HG03066 (cell line): Measurements from ENCODE around the gene GPC4.
"Not testable (repeated sequence)": the region's sequence is repeated elsewhere in the genome, so short reads cannot be mapped to it uniquely, and the experiment has no call there.

Source experiments
- ATAC-seq: cut with Tn5 transposase; IDR thresholded peaks from one replicate; pipeline ENCODE4 v1.9.1; 2021; ENCODE audit warnings: low read depth; ENCODE audit not compliant: unreplicated experiment

GPC4 gene

GRCh38 chrX:133370696-133371275 lies 44.5 kb downstream of the GPC4 start:
- ATAC-seq, result no peak

DNA sequence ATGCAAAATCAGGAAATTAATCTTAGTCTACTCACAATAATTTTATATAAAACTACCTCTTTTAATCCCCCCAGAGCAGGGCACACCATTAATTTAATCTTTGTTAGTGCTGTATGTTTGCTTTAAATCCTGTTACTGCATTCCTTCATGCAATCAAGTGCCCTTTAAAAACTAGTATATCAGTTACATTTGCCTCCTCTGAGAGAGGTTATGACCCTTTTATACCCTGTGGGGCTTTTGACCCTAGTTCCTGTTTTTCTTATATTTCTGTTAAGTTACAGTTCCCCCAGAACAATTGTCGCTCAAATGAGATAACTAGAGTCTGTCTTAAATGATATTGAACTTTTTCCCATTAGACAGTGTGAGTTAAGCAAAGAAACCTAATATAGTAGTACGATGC lies 46.2 kb downstream of the GPC4 start:
- no peak for ATAC-seq

- no peak for ATAC-seq
Observed at GRCh38 chrX:133366735-133367134, 48.6 kb downstream of the GPC4 start.

DNA sequence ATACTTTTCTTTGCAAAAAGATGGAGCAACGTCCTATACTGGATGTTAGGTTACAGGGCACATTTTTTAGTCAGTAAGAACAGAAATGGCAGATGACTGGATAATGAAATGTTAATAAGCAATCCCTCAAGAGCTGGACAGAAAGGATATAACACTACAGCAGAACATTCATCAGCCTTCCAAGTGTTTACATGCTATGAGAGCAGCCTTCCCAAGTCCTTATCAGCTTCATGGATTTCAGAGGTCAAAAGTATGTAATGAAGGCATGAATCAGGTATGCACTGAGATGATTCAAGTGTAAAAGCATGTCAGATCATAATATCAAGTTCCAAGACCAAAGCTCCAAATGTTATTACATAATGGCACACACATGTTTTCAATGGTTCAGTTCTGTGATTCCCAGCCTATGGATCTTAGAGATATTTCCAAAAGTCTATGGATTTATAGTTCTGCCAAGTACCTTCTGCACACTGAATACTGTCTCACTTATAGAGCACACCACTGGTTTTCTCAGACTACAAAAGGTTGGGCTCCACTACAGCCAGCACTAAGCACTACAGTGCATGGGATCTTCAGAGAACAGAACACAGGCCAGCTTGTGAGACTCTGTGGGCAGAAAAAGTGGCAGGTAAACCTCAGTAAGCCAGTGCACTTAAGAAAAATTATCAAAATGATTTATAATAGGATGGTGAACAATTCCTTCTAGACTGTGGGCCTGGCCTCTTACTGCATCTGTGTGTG lies 49.2 kb downstream of the GPC4 start:
- no peak for ATAC-seq

- no peak for ATAC-seq
Observed at GRCh38 chrX:133364865-133365264, 50.4 kb downstream of the GPC4 start.

- ATAC-seq, result no peak
Observed at GRCh38 chrX:133364196-133364595, 51.1 kb downstream of the GPC4 start.

DNA sequence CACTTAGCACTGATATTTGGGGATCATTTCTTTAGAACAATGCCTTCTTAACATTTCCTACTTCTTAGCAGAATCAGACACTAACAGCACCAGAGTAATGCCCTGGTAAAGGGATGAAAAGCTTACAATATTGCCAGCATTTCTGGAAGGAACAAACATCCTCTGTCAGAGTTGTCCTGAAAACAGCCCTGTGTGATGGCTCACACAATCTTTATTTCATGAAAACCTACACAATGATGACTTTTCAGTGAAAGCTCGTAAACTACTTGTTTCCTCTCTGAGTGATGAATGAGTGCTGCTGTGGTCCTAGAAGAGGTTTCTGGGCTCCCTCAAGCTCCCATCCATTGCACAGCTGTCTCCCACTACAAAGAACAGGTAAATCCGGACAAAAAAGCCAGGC lies 52.8 kb downstream of the GPC4 start:
- no peak for ATAC-seq

DNA sequence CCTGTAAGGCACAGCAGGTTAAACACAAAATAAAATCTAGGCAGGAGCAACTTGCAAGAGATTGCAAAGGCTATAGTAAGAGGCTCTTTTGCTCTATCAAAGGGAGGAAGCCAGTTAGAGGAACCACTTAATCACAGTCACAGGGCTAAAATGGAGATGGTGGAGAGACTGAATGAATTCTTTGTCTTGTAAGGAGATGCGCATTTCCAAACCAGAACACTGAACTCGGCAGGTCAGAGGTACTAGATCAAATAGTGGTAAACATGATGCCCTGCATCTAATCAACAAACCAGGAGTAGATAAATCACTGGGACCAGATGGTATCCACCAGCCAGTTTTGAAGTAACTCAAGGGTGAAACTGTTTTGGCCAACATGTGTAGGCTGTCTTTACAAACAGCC lies 55.8 kb downstream of the GPC4 start:
- no peak for ATAC-seq

- no peak for ATAC-seq
Observed at GRCh38 chrX:133353233-133353632, 62.1 kb downstream of the GPC4 start.

- ATAC-seq, result no peak
Observed at GRCh38 chrX:133350751-133351150, 64.5 kb downstream of the GPC4 start.

- no peak for ATAC-seq
Observed at GRCh38 chrX:133346026-133346425, 69.3 kb downstream of the GPC4 start.

DNA sequence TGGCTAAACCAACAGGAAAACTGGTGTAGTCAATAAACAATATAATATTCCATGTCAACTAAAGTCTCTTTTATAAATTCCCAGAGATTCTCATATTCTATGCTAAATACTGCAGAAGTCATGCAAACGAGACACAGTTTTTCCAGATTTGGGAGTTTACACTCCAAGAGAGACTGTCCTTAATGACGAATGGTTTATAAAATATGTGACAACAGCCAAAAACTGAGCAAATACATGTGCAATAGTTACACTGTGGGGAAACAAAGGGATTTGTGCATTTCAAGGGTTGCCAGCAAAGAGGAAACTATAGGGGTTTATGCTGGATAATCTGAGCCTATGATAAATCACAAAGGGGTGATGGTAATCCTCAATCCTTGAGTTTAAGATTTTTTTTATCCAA lies 75.7 kb downstream of the GPC4 start:
- ATAC-seq, result no peak

GRCh38 chrX:133337250-133337649 lies 78.0 kb downstream of the GPC4 start:
- ATAC-seq, result no peak

GRCh38 chrX:133335027-133335426 lies 80.3 kb downstream of the GPC4 start:
- no peak for ATAC-seq

DNA sequence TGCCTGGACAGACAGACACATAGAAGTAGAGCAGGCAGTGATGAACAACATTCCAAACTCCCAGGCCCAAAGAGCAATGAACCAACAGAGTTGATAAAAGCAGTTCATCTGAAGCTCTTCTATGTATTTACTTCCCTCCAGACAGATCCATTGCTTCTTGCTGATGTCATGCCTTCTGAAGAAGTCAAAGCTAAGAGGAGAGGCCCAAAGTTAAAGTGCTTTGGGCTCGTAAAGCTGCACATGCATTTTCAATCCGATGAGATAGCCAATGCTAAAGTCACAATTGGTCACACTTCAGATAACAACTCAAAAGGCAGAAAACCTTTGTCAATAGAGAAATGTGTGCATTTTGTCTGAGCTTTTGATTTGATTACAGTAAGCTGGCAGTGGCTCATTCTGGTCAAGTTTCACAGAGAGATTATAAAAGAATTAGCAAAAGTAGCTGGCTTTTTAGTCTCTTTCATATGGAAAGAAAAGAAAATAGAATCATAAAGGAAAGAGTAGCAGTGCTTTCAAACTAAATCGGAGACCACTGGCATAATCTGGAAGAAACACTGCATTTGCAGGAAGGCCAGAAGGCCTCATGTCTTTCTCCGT lies 82.0 kb downstream of the GPC4 start:
- ATAC-seq, result no peak

DNA sequence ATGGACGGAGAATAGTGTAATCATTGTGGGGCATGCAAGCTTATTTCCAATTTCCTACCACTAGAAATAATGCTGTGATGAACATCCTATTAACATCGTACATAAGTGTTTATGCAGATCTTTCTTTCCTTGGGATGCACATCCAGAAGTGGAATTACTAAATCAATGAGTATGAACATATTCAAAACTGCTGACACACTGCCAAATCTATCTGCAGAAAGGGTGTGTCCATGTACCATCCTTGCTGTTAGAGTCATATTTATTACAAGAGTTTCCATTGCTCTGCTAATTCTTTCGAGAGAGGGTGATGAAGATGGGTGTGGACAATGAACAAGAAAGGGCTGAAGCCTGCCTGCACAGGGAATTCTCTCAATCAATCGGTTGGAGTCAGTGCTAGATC lies 82.6 kb downstream of the GPC4 start:
- no peak for ATAC-seq

- ATAC-seq, result no peak
Observed at GRCh38 chrX:133330956-133331355, 84.3 kb downstream of the GPC4 start.

DNA sequence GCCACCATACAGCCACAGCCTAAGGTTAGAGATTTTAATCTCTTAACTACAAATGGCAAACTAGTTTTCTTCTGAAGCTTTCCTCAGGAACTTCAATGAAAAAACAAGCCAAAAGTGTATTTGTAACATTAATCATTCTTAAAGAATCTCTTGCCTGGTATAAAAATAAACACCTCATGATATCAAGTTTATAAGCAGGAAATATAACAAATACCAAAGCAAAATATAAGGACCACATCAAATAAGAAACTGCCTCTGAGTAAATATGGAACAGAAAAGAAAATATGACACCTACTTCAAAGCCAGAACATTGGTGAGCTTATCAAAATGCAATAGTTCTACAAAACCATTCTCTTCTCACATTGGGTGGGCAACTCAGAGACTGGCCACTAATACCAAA lies 89.9 kb downstream of the GPC4 start:
- ATAC-seq, result no peak

- ATAC-seq, result no peak
Observed at GRCh38 chrX:133323431-133323830, 91.9 kb downstream of the GPC4 start.

DNA sequence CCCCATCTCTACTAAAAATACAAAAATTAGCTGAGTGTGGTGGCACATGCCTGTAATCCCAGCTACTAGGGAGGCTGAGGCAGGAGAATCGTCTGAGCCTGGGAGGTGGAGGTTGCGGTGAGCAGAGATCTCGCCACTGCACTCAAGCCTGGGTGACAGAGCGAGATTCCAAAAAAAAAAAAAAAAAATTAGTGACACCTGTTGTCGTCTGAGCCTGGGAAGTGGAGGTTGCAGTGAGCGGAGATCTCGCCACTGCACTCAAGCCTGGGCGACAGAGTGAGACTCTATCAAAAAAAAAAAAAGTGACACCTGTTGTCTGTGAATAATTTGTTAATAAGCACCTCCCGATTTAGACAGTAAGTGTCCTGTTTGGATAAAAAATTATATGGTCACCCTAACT lies 93.0 kb downstream of the GPC4 start:
- not testable (repeated sequence) for ATAC-seq

- ATAC-seq, result no peak
Observed at GRCh38 chrX:133321451-133321850, 93.8 kb downstream of the GPC4 start.

DNA sequence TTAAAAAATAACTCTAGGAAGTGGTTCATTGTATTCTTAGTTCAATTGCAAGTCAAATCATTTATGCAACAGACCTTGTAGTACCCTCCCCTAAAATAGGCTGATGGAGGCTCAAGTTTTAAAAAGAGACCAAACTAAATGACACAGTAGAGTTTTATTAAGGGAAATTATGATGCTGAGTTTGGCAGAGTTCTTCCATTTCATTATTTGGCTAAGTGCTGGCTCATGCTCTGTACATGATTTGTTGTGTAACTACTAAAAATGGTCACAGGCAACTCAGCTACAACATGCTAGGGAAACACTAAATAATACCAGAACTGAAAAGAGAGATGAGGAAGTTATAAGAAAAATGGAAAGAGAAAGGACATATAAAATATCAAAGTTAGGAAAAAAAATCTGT lies 101.0 kb downstream of the GPC4 start:
- ATAC-seq, result no peak
